GM15510 (cell line): ENCODE data around the gene SNX11.

Source experiments
- POLR2A ChIP-seq: IDR thresholded peaks from 3 replicates; pipeline ENCODE4 v1.6.1; 2011; ENCODE audit warnings: borderline replicate concordance; ENCODE audit not compliant: insufficient read length; ENCODE audit errors: extremely low read depth

The SNX11 gene

GRCh38 chr17:48148854-48149786 is 41.6 kb downstream of the SNX11 start:
- no peak for TF ChIP-seq POLR2A

GRCh38 chr17:48149787-48150463 is 42.4 kb downstream of the SNX11 start:
- no peak for TF ChIP-seq POLR2A

DNA sequence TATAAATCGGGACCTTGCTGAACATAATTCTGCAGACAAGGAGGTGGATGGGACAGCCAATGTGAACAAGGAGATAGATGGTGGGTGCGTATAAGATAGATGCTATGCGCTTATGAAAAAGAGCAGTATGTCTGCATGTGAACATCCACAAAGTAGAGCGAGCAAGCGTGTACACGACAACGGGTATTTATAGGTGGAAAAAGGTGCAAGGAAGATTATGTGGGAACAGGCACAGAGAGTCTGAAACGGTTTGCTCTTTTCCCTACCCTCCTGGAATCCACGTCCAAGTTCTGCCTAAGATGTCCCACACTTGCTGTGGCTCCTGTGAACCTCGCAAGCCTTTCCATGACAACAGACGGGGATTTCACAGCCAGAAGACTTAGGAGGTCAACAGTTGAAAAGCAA is 43.0 kb downstream of the SNX11 start:
- no peak for TF ChIP-seq POLR2A

GRCh38 chr17:48151220-48151619 is 43.7 kb downstream of the SNX11 start:
- TF ChIP-seq POLR2A: no peak

GRCh38 chr17:48152289-48152688 is 44.7 kb downstream of the SNX11 start:
- TF ChIP-seq POLR2A: no peak

DNA sequence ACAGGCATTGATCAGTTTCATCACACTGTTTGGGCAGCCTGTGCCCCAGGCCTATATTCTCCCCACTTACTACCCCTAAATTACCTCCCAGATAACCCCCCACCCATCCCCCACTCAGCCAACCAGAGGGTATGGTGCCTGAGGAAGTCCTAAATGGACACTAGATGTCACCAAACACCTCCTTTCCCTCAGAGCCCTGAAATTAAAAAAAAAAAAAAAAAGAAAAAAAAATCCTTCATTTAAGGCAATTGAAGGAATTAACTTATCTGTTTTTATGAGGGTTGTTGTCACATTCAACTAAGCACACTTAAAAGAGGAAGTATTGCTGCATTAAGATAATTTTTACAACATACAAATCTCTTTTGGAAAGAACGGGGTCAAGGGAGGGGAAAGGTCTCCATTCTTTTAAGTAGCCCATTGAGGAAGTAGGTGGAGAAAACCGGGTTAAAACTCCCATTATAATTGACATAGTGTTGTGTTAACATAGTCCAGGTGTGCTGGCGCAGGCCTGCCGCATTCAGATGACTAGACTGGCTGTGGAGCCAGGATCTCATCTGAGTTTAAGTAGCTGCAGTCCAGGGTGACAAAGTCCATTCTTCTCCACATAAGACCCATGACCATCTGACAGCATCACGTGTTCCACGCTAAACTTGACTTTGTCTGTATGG is 46.3 kb downstream of the SNX11 start:
- no peak for TF ChIP-seq POLR2A

DNA sequence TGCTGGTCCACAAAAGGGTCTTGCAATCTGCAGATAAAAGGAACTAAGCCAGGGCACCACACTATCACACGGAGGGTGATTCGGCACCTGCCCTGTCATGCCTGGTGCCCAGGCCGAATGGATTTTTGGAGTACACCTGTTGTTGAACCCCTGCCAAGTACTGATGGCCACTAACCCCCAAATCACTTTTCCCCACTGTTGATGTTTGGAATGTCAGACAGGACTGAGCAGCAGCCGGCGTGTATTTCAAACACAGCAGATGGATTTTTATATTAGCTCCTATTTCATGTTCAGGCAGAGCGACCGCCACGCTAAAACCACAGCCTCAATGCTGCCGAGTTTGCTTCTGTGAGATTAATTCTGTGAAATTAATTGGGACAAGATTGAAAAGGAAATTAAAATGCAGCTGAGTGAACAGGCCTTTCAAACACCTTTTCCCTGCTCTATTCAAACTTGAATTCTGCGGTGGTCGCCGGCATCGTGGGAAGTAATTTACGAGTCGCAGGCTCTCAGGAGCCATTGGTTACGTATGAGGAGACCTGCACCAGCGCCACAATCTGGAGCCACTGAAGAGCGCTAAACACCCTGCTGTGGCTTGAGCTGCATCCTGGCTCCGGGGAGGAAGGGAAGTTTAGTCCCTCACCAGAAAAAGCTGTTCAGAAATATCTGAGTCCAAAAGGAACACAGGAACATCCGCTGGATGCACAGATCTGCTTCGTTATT is 48.5 kb downstream of the SNX11 start:
- no peak for TF ChIP-seq POLR2A

- no peak for TF ChIP-seq POLR2A
These were observed 51.7 kb downstream of the SNX11 start for GRCh38 chr17:48159232-48159631.

GRCh38 chr17:48160177-48161081 is 52.9 kb downstream of the SNX11 start:
- no peak for TF ChIP-seq POLR2A

GRCh38 chr17:48161127-48161905 is 53.8 kb downstream of the SNX11 start:
- TF ChIP-seq POLR2A: no peak

DNA sequence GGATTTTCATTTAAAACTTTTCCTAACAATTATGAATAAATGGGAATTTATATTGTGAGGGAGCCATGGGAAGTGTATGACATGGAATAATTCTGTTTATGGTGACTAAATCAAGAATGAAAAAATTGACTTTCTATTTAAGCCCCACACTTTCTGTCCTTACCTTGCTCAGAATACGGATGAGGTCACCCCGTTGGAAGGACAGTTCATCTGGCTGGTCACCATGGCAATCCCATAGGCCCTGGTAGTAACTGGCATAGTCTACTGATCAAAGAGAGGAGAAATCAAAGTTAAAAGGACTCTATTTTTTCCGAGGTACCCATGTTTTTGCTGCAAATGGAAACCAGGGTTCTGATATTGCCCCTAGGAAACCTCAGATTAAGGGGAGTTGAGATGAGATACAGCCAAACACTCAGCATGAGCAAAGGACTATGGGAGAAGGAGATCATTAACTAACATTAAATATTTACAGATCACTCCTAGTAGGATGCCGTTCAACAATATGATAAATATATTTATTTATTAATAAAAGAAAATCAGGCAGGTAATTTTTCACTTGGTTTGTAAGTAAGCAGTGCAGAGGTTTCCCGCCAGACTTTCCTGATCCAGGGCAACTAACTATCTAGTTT is 54.9 kb downstream of the SNX11 start:
- TF ChIP-seq POLR2A: no peak

GRCh38 chr17:48162946-48163506 is 55.5 kb downstream of the SNX11 start:
- TF ChIP-seq POLR2A: no peak

DNA sequence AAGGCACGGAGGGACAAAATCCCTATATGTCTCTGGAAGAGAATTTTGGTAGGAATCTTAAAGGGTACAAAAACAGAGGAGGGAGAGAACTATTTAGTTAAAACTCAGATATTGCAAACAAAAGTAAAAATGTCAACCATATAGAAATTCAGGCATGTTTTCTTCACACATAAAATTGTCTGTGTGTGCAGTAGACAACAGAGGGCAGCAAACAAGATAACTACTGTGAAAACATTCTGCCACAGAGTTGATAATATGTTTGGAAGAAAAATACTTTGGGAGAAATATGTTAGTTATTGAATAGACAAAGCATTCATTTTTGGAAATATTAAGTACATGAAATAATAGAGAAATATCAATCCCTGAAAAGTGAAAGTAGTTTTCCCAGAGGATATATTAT is 56.2 kb downstream of the SNX11 start:
- no peak for TF ChIP-seq POLR2A

GRCh38 chr17:48169926-48170325 is 62.4 kb downstream of the SNX11 start:
- no peak for TF ChIP-seq POLR2A
